Gastroesophageal sphincter (tissue), 3 donors: Measurements from ENCODE around the gene GEMIN7.

Experiments
- POLR2A ChIP-seq, 2 donors: fragments of 450-650 bp; IDR thresholded peaks; one replicate each; pipeline ENCODE4 v1.6.1; 2017; ENCODE audit warnings: antibody characterized with exemption in 2 of 2, mild to moderate bottlenecking in 2 of 2, moderate library complexity in 1 of 2
- POLR2AphosphoS5 ChIP-seq: sonication (generic); formaldehyde crosslinking; IDR thresholded peaks from one replicate; pipeline ENCODE4 v1.6.1; 2017; ENCODE audit warnings: antibody characterized with exemption
- TF ChIP-seq, protein P1 (sequence below), 4 experiments: fragments of 200-600 bp in 2 of 4; fragments of 450-650 bp in 2 of 4; sonication (generic) in 1 of 4; IDR thresholded peaks; one replicate each; pipeline ENCODE4 v1.5.1; 2017 to 2019; ENCODE audit warnings: antibody characterized with exemption in 4 of 4, mild to moderate bottlenecking in 2 of 4, moderate library complexity in 2 of 4

- TF ChIP-seq, protein P1, sequence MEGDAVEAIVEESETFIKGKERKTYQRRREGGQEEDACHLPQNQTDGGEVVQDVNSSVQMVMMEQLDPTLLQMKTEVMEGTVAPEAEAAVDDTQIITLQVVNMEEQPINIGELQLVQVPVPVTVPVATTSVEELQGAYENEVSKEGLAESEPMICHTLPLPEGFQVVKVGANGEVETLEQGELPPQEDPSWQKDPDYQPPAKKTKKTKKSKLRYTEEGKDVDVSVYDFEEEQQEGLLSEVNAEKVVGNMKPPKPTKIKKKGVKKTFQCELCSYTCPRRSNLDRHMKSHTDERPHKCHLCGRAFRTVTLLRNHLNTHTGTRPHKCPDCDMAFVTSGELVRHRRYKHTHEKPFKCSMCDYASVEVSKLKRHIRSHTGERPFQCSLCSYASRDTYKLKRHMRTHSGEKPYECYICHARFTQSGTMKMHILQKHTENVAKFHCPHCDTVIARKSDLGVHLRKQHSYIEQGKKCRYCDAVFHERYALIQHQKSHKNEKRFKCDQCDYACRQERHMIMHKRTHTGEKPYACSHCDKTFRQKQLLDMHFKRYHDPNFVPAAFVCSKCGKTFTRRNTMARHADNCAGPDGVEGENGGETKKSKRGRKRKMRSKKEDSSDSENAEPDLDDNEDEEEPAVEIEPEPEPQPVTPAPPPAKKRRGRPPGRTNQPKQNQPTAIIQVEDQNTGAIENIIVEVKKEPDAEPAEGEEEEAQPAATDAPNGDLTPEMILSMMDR (IDR thresholded peaks at IDR 0.05), result no peak
- TF ChIP-seq POLR2AphosphoS5 (no peak), POLR2A (IDR thresholded peaks at IDR 0.05) (no peak)
Measured at GRCh38 chr19:45098521-45099466, 19.7 kb downstream of the GEMIN7 start.
